DMS114 treated with DMSO at 0.1 percent for 48 hours (cell line): Measurements from ENCODE around the gene DNAJC4.

Source experiments
- DNase-seq: peaks from one replicate; lab custom pipeline; 2025; ENCODE audit not compliant: unreplicated experiment; lab: John Stamatoyannopoulos, UW

DNAJC4 gene

GRCh38 chr11:64229090-64229743 is 1.1 kb upstream of the DNAJC4 start:
- DNase-seq, result no peak

GRCh38 chr11:64229744-64230170 is 591 bp upstream of the DNAJC4 start:
- no peak for DNase-seq

- DNase-seq, result no peak
Observed at GRCh38 chr11:64230985-64231365, 627 bp downstream of the DNAJC4 start.

GRCh38 chr11:64231546-64231945 is 1.2 kb downstream of the DNAJC4 start:
- DNase-seq, result no peak

- no peak for DNase-seq
Observed at GRCh38 chr11:64232182-64232966, 2.0 kb downstream of the DNAJC4 start.

GRCh38 chr11:64232967-64233315 is 2.6 kb downstream of the DNAJC4 start:
- DNase-seq, result no peak

GRCh38 chr11:64233913-64234586 is 3.7 kb downstream of the DNAJC4 start, which contains the start of gene VEGFB:
TSS of gene VEGFB (plus strand) at chr11:64234584. CDS start at chr11:64234834, 250 bp downstream.
- DNase-seq, result no peak

GRCh38 chr11:64234647-64235379 is 4.5 kb downstream of the DNAJC4 start:
- no peak for DNase-seq

- no peak for DNase-seq
Observed at GRCh38 chr11:64235437-64236161, 5.3 kb downstream of the DNAJC4 start.

- no peak for DNase-seq
Observed at GRCh38 chr11:64237484-64237951, 7.2 kb downstream of the DNAJC4 start.

GRCh38 chr11:64238076-64238475 is 7.7 kb downstream of the DNAJC4 start:
- DNase-seq, result no peak

GRCh38 chr11:64238999-64239398 is 8.7 kb downstream of the DNAJC4 start:
- DNase-seq, result no peak

GRCh38 chr11:64239662-64240434 is 9.5 kb downstream of the DNAJC4 start:
- DNase-seq, result no peak

GRCh38 chr11:64240435-64241240 is 10.3 kb downstream of the DNAJC4 start, which contains the start of gene FKBP2:
TSS of gene FKBP2 (plus strand) at chr11:64241095. CDS start at chr11:64242388, 1,293 bp downstream.
- peak; percentile 89 for DNase-seq

- DNase-seq, result peak; percentile 97
Observed at GRCh38 chr11:64241241-64241490, 10.8 kb downstream of the DNAJC4 start.

- DNase-seq, result peak; percentile 27
Observed at GRCh38 chr11:64241491-64242374, 11.4 kb downstream of the DNAJC4 start.

GRCh38 chr11:64243236-64243854 is 13.0 kb downstream of the DNAJC4 start:
- DNase-seq, result no peak

- no peak for DNase-seq
Observed at GRCh38 chr11:64244107-64244506, 13.8 kb downstream of the DNAJC4 start.
